ENCODE measurements around the gene SYNGAP1.

Gene SYNGAP1

DNA sequence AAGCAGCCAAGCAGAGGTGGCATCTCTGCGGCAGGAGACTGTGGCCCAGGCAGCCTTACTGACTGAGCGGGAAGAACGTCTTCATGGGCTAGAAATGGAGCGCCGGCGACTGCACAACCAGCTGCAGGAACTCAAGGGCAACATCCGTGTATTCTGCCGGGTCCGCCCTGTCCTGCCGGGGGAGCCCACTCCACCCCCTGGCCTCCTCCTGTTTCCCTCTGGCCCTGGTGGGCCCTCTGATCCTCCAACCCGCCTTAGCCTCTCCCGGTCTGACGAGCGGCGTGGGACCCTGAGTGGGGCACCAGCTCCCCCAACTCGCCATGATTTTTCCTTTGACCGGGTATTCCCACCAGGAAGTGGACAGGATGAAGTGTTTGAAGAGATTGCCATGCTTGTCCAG is 15.0 kb upstream of the SYNGAP1 start:
- no peak for DNase-seq (ENCODE audit: low spot score)

DNA sequence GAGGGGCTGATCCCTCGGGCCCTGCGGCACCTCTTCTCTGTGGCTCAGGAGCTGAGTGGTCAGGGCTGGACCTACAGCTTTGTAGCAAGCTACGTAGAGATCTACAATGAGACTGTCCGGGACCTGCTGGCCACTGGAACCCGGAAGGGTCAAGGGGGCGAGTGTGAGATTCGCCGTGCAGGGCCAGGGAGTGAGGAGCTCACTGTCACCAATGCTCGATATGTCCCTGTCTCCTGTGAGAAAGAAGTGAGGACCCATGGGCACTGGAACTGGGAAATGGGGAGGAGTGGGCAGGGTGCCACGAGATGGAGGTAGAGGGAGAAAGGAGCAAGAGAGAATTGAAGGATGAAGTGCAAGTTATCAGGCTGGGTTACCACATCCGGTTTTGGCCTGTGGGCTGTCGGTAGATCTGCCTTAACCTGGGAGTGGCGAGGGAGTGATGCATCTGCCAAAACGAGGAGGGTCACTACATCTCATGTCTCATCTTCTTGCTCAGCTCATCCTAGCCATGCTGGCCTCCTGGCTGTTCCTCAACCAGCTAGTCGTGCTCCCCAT is 14.4 kb upstream of the SYNGAP1 start:
- DNase-seq (ENCODE audit: low spot score), result no peak

DNA sequence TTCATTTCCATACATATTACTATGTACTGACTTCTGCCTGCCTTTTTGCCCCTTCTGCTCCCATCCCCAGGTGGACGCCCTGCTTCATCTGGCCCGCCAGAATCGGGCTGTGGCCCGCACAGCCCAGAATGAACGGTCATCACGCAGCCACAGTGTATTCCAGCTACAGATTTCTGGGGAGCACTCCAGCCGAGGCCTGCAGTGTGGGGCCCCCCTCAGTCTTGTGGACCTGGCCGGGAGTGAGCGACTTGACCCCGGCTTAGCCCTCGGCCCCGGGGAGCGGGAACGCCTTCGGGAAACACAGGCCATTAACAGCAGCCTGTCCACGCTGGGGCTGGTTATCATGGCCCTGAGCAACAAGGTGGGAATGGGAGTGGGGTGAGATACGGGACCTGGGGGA is 13.7 kb upstream of the SYNGAP1 start:
- no peak for DNase-seq (ENCODE audit: low spot score)

DNA sequence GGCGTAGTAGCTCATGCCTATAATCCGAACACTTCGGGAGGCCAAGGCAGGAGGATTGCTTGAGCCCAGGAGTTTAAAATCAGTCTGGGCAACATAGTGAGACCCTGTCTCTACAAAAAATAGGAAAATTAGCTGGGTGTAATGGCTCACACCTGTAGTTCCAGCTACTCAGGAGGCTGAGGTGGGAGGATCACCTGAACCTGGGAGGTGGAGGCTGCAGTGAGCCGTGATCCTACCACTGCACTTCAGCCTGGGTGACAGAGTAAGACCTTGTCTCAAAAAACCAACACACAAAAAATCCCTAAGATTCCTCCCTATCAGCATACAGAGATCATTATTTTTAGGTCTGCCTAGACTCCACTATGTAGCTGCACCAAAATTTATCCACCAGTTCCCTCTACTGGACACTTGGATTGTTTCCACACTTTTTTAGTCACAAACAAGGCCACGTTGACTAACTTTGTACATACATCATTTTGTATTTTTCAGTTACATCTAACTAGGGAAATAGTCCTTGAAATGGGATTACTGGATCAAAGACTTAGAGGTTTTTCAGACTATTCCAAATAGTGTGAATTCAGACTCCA is 12.6 kb upstream of the SYNGAP1 start:
- DNase-seq (ENCODE audit: low spot score), result no peak

DNA sequence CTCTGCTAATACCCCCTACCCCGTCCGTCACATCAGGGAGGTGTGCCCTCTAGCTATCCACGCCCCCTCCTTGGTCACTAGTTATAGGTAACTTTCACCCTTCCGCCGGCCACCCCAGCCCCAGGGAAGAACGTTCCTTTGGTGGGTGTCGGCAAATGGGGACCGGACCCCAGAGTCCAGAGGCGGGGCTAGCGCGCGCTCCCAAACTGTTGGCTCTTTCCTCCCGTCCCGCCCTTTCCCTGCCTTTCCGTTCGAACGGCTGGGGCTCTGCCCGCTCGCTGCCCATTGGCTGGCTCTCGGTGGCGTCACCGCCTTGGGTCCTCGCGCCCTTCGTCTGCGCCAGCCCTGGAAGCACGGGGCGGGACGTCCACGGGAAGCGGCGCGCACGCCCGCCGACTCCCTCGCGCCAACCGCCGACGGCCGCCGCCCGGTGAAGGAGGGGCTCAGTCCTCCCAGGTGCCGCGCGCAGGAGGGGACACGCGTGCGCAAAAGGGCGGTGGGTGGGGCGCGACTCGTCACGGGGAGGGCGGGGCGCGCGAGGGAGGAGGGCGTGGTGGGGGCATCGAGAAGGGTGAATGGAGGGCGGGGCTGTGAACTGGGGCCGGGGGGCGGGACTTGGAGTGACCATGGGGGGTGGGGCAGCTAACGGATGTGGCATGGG is 9.7 kb upstream of the SYNGAP1 start:
- peak; percentile 96 for DNase-seq (ENCODE audit: low spot score)

DNA sequence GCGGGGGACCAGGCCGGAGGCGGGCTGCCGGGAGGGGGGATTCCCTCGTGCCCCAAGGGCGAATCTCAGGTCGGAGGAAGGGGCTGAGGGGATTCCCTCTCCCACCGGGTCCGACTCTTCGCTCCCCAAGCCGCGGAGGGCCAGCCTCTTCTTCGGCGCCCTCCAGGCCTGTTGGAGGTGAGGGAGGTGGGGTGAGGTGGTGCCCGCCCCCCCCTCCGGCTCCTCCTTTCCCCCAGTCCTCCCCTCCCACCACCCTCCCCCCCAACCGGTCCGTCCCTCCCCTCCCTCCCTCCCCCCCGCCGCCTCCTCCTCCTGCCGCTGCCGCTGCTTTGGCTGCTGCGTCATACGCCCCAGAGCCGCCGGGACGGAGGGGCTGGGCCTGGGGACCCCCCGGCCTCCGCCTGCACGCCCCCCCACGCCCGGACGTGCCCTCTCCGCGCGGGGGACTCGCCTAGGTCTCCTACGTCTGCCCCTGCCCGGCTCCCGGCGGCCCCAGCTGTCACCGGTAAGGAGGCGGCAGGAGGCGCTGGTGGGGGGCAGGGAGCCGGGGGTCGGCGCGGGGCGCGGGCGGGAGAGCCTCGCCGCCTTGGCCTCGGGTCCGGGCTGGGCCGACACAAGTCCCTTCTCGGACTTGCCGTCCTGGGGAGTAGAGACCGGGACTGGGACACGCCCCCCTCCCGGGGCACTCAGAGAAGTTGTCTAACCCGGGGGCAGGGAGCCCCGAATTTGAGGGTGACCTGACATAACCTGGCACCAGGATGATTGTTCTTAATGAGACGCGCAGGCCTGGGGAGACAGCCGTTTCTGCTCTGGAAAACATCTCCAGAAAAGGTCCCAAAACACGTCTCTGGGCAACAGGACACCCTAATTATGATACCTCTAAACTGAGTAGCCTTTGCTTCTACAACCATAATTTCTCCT is 8.9 kb upstream of the SYNGAP1 start, which contains the start of gene PHF1:
Gene PHF1, plus strand, starts transcription at position 304 of the 921 bp plus-strand sequence. CDS start 1,250 bp downstream, outside the sequence.
- no peak for DNase-seq (ENCODE audit: low spot score)

DNA sequence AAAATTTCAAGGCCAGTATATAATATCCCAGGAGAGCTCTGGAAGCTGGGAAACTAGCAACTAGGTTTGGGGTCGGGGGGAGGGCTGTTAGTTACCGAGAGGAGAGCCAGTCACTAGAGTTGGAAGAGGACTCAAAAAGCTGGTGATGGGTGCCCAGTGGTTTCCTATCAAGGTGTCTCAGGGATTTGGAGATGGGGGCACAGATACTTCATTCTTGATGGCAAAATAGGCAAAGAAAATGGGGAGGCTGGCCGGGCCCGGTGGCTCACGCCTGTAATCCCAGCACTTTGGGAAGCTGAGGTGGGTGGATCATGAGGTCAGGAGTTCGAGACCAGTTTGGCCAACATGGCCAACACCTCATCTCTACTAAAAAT is 8.2 kb upstream of the SYNGAP1 start:
- DNase-seq (ENCODE audit: low spot score), result no peak

DNA sequence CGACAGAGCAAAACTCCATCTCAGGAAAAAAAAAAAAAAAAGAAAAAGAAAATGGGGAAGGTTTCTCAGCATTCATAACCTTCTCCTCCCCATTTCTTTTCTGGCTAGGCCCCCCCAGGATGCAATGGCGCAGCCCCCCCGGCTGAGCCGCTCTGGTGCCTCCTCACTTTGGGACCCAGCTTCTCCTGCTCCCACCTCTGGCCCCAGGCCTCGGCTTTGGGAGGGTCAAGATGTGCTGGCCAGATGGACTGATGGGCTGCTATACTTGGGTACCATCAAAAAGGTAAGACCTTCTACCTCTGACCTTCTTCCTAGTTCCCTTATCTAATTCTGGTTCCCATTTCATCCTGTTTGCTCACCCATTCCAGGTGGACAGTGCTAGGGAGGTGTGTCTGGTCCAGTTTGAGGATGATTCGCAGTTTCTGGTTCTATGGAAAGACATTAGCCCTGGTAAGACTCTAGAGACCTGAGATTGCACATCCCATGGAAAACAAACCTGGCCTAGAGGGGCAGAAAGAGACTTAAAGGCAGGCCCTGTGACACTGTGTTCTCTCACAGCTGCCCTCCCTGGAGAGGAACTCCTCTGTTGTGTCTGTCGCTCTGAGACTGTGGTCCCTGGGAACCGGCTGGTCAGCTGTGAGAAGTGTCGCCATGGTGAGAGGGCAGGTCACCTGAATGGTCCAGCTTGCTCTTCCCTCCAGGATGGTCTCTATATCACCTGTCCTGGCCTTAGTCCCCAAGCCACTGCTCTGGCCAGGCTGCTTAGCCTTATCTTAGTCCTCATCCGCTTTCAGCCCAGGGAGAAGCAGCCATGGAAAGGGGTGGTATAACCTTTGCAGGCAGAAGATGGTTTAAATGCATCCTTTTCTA is 7.5 kb upstream of the SYNGAP1 start:
- DNase-seq (ENCODE audit: low spot score), result no peak

DNA sequence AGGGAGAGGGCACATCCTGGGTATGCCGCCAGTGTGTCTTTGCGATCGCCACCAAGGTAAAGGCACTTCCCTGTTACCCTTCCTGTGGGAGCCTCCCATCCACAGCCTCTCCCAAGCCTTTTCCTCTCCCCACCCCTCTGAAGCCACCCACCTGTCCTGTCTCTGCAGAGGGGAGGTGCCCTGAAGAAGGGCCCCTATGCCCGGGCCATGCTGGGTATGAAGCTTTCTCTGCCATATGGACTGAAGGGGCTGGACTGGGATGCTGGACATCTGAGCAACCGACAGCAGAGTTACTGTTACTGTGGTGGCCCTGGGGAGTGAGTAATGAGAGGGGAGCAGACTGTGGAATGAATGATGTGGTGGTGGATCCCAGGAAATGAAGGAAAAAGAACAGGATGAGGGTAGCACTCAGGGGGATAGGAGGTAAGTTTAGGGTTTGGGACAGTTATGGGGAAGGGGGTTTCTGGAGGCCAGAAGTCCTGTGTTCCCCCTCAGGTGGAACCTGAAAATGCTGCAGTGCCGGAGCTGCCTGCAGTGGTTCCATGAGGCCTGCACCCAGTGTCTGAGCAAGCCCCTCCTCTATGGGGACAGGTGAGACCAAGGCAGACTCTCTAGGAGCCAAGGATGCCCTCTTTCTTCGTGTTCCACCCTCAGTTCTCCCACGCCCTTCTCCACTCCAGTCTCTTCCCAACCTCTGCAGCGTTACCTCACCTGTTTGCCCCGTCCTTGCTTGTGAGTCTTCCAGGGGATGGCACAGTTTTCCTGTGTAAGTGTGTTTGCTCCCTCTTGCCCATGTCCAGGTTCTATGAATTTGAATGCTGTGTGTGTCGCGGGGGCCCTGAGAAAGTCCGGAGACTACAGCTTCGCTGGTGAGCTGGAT is 6.4 kb upstream of the SYNGAP1 start:
- DNase-seq (ENCODE audit: low spot score), result no peak

DNA sequence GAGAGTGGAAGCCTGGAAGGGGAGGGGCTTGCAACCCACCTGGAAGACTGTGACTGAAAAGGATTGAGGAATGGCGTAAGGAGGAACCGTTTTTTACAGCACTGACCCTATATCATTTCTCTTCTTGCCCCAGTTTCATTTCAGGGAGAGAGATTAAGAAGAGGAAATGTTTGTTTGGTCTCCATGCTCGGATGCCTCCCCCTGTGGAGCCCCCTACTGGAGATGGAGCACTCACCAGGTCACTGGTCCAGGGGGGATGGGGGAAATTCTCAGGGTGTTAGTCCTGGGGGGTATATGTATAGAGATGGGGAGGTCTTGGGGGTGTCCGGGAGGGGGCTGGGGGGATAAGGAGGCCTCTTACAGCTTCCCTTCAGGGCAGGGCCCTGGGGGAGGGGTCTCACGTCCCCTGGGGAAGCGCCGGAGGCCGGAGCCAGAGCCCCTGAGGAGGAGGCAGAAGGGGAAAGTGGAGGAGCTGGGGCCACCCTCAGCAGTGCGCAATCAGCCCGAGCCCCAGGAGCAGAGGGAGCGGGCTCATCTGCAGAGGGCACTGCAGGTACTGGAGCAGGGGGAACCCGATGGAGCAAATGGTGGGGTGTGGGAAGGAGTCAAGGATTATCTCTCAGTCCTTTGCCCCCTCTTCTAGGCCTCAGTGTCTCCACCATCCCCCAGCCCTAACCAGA is 5.1 kb upstream of the SYNGAP1 start:
- DNase-seq (ENCODE audit: low spot score), result no peak

DNA sequence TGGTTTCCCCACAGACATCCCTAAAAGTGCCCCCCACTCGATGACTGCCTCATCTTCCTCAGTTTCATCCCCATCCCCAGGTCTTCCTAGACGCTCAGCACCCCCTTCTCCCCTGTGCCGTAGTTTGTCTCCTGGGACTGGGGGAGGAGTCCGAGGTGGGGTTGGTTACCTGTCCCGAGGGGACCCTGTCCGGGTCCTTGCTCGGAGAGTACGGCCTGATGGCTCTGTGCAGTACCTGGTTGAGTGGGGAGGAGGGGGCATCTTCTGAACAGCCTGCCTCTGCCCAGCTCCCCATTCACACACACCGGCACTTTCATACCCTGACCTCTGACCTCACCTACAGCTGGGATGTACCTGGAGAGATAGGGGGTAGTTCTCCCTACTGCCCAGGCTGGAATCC is 4.0 kb upstream of the SYNGAP1 start:
- DNase-seq (ENCODE audit: low spot score), result no peak

DNA sequence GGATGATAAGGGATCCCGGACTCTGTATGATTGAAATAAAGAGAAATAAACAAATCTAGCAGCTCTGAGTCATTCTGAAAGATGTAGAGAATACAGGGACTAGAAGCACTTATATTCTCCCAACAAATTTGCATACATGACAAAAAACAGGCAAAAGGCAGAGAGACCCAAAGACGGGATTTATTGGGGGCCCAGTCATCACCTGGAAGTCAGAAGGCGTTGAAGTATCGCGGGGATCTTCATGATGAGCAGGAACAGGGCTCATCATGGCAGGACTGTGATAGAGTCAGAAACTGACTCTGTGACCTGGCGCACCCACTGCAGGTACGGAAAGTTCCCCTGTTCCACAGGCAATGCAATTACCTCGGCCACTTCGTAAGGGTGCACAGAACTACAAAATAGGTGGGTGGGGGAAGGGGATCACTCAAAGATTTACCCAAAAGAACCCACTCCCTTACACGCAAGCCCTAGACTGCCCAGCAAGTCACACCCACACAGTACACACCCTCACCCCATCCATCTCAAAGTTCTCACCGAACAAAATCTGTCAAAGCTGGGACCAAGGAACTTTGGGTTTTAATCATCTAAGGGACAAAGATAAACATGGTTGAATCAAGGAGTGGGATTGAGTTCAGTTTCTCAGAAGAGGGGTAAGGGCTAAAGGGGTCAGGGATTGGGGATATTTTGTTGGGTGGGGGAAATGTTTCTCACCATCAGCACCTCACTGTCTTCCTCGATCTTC is 3.3 kb upstream of the SYNGAP1 start:
- DNase-seq (ENCODE audit: low spot score), result no peak

DNA sequence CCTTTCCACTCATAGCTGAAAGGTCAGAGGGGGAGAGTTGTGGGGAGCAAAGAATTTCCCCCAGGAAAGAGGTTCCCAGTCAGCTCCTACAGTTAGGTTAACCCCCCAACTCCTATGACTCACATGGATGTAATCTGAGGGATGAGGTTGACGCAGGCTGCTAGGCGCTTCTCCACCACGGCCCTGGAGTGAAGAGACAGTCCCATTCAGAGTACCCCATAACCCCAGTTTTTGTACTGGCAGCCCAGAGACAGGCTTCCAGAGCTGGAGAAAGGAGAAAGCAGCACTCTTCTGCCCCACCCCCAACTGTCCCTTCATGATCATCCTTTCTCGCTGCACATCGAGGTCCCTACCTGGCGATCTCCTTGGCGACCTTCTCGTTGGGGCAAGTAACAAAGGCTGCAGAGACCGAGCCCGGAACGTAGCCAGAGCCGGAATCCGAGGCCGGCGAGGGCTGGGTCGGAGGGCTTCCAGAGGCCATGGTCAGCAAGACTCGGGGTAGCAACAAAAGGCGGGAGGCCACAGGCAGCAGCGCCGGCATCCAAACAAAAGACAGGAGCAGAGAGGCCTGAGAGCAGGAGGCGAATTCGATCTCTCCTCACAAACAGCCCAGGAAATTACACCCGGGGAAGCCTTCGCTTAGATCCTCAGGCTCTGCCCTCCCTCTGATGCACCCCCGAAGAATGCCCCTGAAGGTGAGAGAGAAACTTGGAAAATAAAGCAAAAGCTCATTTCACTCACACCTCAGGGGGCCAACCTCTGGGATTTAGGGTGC is 2.5 kb upstream of the SYNGAP1 start:
- DNase-seq (ENCODE audit: low spot score), result no peak

DNA sequence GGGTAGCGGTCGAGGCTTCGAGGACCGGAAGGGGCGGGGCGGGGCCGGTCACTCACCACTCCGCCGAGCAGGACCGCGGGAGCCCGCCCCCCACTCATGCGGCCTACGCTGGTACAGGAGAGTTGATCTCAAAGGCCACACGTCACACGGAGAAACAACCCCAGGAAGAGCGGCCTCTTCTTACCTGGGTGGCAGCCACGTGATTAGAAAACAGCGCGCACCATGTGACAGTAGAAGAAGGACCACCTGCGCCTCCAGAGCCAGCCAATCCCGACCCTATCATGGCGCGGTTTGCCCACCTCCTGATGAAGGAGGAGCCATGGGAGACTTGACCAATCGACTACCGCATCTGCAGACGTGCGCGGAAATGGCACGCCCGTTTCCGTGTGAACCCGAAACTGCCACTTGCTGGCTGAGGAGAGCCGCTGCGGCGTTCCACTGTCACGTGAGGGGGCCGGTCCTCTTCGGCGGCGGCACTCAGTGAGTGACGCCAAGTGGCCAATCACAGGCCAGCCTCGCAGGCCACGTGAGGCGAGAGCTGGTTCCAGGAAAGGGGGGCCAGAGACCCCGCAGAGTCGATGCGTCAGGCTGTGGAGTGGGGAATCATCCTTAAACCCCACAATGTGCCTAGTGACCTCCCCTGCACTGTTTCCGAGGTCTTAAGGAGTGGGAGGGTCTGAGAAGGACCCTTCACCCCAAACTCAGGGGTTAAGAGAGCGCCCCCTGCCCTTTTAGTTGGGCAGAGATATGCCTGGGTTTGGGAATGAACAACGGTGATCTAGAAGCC is 1.8 kb upstream of the SYNGAP1 start, which contains the start of gene CUTA:
Gene CUTA, minus strand, starts transcription at position 205 of the 787 bp plus-strand sequence. Its CDS starts 107 bp downstream, at position 98.
- peak; percentile 99 for DNase-seq (ENCODE audit: low spot score)

DNA sequence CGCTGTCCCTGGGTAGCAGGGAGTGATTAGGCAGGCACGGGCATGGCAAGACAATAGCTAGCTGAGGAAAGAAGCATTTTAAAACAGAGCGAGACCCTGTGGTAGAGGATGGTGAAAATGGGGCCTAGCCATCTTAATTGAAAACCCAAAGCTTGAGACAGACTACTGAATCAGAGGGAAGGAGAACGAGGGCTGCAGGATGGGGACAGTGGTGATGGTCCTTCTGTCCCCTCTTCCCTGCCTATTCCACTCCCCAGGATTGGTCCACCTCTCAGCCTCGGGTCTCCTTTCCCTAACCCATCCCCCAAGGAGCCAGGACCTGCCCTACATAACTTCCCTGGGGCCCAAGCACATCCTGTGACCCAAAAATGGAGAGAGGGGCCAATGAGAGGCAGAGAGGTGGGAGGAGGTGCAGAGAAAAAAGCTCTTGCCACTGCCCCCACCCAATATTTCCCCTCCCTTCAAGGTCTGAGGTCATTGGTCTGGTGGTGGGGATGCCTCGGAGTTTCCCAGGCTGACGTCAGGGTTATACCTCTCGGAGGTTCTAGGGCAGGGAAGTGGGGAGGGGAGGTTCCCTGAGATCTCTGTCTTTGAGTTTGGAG is 1.1 kb upstream of the SYNGAP1 start:
- DNase-seq (ENCODE audit: low spot score), result no peak

DNA sequence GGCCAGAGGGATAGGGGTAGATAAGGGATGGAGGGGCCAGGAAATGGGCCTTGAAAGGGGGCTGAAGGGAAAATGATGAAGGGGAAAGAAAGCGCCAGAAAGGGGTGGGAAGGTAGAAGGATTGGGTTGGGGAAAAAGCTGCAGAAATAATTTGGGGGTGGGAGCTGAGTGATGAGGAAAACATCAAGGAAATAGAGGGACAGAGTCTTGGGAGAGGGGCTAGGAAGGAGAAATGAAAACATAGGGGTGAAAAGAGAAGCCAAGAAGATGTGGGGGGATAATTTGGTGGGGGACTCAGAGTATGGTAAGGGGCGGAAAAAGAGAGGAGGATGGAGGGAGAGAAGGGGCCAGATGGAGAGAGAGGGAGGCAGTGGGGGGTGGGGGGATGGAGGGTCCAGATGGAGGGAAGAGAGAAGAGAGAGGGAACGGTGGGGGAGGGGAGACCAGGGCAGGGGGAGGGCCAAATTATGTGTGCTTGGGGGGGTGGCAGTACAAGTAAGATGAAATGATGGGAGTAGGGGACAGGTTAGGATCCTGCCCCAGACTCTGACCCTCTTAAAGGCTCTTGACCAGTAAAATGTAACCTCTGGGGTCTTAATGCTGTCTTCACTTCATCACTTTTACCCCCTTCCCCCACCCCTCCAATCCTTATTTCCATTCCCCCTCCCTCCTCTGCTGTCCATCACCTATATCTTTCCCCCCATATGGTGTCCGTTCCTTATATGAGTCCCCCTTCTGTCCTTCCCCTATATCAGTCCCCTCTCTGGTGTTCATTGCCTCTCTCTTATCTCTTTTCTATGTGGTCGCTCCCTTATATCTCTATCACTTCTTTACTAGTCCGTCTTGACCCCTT is 852 bp downstream of the SYNGAP1 start:
- DNase-seq (ENCODE audit: low spot score), result no peak
